ENCODE measurements around the gene CDH2.

- TF ChIP-seq, protein P1, sequence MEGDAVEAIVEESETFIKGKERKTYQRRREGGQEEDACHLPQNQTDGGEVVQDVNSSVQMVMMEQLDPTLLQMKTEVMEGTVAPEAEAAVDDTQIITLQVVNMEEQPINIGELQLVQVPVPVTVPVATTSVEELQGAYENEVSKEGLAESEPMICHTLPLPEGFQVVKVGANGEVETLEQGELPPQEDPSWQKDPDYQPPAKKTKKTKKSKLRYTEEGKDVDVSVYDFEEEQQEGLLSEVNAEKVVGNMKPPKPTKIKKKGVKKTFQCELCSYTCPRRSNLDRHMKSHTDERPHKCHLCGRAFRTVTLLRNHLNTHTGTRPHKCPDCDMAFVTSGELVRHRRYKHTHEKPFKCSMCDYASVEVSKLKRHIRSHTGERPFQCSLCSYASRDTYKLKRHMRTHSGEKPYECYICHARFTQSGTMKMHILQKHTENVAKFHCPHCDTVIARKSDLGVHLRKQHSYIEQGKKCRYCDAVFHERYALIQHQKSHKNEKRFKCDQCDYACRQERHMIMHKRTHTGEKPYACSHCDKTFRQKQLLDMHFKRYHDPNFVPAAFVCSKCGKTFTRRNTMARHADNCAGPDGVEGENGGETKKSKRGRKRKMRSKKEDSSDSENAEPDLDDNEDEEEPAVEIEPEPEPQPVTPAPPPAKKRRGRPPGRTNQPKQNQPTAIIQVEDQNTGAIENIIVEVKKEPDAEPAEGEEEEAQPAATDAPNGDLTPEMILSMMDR (conservative IDR thresholded peaks at IDR 0.05): no peak
- no peak for TF ChIP-seq ZFX (IDR thresholded peaks at IDR 0.05)
These were observed 182.4 kb downstream of the CDH2 start for GRCh38 chr18:27994571-27994970.
